Forelimb muscle (tissue), 1 donor: ENCODE data around the gene CFL2. TPM values are rescaled to one million over a fixed set of nuclear protein-coding genes. Genes with fewer than 3 reads are reported as not detected.
"Not testable (repeated sequence)": the region's sequence is repeated elsewhere in the genome, so short reads cannot be mapped to it uniquely, and the experiment has no call there.

Experiments
- DNase-seq: peaks from one replicate; pipeline ENCODE4 v3.0.0-alpha.2; 2013; ENCODE audit warnings: low read depth
- polyA plus RNA-seq: library from polyadenylated mRNA; unstranded; fragments of 120-200 nt; gene quantifications from one replicate; pipeline ENCODE4 v1.2.1, GENCODE V29; 2013; ENCODE audit not compliant: insufficient read length

The CFL2 gene
- 818 TPM for polyA plus RNA-seq

DNA sequence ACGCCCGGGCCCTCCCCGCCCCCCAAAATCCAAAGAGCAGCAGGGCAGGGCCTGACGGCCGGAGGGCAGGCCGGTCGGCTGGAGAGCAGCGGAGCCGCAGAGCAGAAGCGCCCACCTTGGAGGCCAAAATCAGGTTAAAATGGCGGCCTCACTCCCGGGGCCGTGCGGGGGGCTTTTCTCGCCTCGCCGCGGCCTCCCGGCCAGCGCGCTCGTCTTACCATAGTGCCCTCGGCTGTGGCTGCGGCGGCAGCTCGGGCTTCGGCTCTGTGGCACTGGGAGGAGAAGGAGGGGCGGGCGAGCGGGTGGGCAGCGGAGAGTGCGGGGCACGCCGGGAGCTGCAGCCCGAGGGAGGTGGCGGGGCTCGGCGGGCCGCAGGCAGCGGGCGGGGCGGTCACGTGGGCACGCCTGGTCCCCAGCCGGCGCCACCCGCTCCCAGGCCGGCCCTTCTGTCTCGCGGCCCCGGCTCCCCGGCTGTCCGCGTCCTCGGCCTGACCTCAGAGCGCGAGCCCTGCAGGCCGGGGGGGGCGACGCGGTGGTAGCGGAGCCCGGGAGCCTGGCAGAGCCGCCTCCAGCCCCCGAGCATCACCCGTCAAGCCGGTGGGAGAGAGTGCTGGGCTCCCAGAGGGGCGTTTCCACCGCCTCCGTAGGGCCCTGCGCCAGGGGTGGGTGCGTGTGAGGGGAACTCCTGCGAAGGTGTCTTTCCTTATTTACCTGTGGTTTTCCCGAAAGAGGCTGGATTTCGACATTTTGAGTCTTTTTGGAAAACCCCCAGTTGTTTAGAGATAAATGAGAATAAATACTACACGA, at the start of gene CFL2:
Gene CFL2, minus strand, starts transcription at position 274 of the 807 bp plus-strand sequence. Its CDS starts 53 bp downstream, at position 221.
- DNase-seq = no peak

DNA sequence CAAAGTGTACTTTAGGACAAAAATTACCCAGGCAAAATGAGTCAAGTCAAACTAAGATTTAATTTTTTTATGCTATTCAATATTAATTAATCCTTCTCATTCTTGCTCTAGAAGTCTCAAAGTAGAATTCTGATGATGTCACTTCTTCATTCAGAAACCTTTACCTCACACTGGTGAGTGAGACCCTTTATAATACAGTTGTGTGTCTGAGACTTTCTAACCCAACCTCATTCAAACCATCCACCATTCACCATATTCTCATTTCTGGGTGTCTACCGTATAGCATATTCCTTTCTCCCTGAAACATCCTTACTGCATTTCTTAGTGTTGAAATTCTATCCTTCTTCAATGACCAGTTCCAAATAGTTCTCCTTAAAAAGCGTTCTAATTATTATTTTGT, 40.8 kb upstream of the CFL2 start:
- no peak for DNase-seq

- no peak for DNase-seq
Observed at GRCh38 chr14:34754687-34755086, 40.3 kb upstream of the CFL2 start.

GRCh38 chr14:34750670-34751069, 36.3 kb upstream of the CFL2 start:
- no peak for DNase-seq

GRCh38 chr14:34750233-34750632, 35.8 kb upstream of the CFL2 start:
- DNase-seq = no peak

- no peak for DNase-seq
Observed at GRCh38 chr14:34749408-34749807, 35.0 kb upstream of the CFL2 start.

- no peak for DNase-seq
Observed at GRCh38 chr14:34742270-34743115, 28.1 kb upstream of the CFL2 start.

- no peak for DNase-seq
Observed at GRCh38 chr14:34741840-34742239, 27.4 kb upstream of the CFL2 start.

DNA sequence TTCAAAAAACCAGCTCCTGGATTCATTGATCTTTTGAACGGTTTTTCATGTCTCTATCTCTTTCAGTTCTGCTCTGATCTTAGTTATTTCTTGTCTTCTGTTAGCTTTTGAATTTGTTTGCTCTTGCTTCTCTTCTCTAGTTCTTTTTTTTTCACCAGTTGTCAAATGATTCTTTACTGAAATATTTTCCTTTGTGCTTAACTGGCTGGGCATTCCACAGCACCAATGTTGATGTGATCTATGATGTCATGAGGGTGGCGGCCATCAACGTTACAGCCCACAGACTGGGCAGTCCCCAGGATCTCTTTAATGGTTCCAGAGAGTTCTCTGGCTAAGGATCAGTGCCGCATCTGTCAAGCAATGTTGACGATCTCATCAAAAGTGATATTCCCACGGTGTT, 25.7 kb upstream of the CFL2 start:
- not testable (repeated sequence) for DNase-seq

DNA sequence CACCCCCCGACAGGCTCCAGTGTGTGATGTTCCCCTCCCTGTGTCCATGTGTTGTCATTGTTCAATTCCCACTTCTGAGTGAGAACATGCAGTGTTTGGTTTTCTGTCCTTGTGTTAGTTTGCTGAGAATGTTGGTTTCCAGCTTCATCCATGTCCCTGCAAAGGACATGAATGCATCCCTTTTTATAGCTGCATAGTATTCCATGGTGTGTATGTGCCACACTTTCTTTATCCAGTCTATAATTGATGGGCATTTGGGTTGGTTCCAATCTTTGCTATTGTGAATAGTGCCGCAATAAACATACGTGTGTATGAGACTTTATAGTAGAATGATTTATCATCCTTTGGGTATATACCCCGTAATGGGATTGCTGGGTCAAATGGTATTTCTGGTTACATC, 22.7 kb upstream of the CFL2 start:
- not testable (repeated sequence) for DNase-seq

DNA sequence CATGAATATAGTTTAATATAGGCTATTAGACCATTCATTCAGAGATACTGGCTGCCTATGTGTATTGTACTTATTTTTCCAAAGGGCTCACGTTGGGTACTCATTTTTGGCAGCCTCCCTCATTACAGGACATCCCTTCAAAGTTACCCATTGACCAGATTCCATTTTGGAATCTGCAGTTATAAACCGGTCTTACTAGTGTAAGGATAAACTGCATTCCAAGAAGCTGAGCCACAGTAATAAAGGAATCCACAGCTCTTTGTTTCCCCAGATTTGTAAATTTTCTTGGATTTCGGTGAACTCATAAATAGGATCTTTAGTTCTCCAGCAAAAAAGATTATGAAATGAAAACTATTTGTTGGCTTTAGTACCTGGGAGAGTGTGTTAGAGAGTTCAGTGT, 18.9 kb upstream of the CFL2 start:
- DNase-seq = no peak

DNA sequence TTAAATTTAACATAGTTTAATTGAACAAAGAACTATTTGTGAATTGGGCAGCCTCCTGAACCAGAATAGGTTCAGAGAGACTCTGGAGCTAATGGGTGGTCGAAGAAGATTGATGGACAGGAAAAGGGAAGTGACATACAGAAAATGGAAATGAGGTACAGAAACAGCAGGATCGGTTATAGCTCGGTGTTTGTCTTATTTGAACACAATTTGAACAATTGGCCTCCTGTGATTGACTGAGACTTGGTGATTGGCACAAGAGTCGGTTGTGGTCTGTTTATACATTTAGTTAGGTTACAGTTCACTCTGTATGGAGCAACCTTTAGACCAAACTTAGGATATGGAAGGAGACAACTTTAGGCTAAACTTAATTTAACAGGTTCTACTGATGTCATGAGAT, 18.4 kb upstream of the CFL2 start:
- no peak for DNase-seq

DNA sequence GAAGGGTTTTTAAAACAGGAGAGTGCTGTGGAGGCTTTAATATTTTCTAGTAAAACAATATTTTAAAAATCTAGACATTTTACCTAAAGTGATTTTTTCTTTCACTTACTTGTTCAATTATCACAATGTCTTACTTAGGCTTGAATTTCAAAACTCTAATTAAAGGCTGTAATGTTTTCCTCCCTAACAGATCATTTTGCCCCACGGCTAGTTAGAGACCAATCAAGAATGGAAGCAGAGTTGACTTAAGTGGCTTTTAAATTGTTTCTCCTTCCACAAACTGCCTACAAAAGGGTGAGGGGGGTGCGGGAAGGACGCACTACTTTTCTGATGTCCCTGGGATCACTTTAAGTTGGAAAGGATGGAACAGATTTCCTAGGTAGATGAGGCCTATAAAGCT, 9.5 kb upstream of the CFL2 start:
- no peak for DNase-seq

- no peak for DNase-seq
Observed at GRCh38 chr14:34722723-34723545, 8.5 kb upstream of the CFL2 start.

DNA sequence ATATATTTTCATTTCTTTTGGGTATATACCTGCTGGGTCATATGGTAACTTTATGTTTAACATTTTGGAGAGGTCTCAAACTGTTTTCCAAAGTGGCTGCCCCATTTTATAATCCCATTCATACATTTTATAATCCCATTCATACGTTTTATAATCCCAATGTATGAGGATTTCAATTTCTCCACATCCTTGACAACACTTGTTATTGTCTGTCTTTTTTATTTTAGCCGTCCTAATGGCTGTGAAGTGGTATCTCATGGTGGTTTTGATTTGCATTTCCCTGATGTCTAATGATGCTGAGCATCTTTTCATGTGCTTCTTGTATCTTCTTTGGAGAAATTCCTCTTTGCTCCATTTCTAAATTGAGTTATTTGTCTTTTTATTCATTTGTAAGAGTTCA, 6.7 kb upstream of the CFL2 start:
- DNase-seq = no peak

DNA sequence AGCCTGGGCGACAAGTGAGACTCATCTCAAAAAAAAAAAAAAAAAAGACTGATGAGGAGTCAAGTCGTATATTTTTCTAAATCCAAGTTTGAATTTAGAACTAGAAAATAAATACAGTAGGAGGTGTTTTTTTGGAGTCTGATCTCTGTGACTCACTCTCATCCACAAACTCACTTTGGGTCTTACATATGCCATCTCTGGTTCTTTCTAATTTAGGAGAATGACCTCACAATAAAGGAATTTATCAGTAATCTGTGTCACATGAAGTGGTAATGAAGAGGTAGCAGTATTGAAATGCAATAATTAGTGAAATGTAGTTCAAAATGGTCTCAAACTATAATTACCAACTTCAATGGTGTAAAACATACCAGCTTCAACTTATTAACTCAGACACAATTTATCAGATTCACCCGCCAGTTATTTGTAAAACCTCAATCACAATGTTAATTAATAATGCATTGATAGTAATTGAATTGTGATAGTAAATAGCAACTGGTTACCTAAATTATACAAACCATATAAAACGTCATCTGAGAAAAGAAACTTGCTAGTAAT, 4.4 kb upstream of the CFL2 start:
- DNase-seq = no peak

DNA sequence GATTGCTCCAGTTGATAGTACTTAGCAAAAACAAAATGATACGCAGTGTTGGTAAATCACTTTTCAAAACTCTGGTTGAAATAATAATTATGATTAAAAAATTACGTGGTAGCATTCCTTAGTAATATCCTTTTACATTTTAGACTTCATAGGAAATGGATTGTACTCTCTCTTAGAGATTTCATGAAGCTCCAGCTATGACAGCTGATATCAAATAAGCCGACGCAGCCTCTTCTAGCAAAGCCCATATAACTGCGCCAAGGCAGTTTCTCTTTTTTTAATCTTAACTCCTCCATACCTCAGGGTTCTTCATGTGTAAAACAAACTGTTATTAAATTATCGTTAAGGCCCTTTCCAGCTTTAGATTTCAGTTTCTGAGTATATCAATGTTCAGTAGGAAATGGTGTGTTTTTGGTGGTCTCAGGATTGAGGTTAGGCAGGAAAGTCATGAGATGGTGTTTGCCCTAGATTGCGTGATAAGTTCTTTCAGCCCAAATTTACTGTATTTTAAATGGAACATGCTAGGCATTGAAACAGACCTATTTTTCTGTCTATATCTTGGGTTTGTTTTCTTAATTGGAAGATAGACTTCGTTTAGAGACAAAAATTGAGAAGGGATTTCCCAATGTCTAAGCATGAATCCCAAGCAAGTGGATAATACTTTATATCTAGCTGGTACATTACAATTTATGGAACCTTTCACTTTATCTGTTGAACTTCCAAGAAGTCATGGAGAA, 902 bp upstream of the CFL2 start:
- DNase-seq = no peak

DNA sequence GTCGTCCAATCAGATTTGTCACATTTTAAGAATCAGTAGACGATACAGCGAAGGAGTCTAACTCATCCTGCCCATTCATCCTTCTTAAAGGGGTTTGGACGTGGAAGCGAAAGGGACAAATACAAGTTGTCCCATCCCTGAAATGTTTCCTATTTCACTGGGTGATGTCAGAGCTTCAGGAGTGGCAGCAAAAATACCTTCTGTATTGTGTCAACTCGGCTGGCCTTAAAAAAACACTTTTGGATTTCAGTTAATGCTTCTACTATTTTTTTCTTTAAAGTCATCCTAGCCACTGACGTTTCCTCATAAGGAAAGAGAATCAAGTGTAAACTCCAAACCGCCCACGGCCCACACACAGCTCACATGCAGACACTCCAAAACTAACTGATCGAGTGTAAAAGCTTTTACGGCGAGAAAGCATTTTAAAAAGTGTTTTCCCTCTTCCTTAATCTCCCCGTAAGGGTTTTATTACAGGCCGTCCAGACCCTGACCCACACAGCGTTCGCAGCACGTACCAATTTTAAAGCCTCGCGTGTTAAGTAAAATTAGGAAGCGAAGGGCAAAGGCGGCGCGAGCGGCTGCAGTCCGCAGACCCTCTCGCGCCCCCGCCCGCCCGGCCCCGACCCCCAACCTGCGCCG, 593 bp downstream of the CFL2 start:
- no peak for DNase-seq

DNA sequence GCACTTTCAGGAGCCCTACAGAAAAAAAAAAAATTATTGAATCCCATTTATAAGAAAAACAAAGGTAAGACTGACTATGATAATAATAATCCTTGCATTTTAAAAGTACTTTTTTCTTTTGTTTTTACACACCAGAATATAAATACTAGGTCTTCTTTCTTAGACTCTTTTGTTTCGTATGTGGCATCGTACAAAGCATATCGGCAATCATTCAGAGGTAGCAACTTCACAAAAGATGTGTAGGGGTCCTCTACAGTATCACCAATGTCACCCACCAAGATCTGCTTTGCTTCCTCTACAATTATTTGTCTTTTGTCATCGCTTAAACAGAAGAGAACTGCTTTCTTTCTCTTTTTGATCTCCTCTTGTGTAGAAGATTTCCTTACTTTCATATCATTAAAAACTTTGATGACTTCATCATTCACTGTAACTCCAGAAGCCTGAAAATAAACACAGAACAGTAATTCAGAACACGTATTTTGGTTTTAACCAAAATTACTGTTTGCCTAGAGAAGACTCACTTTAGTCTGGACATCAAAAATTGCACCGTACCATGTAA, 1.2 kb downstream of the CFL2 start:
- no peak for DNase-seq
